IMR-90 (cell line): ENCODE measurements around the gene OTUD4. TPM values are rescaled to one million over a fixed set of nuclear protein-coding genes. Genes with fewer than 3 reads are reported as not detected.

Source experiments
- ATAC-seq: fragments of 200-7000 bp; cut with Tn5 transposase; 2 replicates; pipeline ENCODE4 v1.9.1; 2020; ENCODE audit warnings: low read depth, mild to moderate bottlenecking, moderate library complexity
- BruUV-seq: library from RNA; stranded (reverse); fragments of 400-500 nt; replicated peaks from 2 replicates; lab custom pipeline; 2021; lab: Mats Ljungman, UMichigan
- CTCF ChIA-PET: fragments of 300-600 bp; formaldehyde crosslinking; extraction: SDS; loops from one replicate; lab custom pipeline; 2021; ENCODE audit warnings: antibody characterized with exemption; lab: Yijun Ruan, JAX
- POLR2A ChIA-PET: fragments of 300-600 bp; sonication (Branson Sonifier 250); formaldehyde crosslinking; loops from one replicate; lab custom pipeline; 2022; ENCODE audit warnings: antibody characterized with exemption; ENCODE audit not compliant: unreplicated experiment; lab: Charles Lee
- DNase-seq: peaks from one replicate; pipeline ENCODE4 v3.0.0; 2013
- H2AFZ ChIP-seq: replicated peaks from 2 replicates; pipeline ENCODE3; 2013; ENCODE audit warnings: low read length, mild to moderate bottlenecking; ENCODE audit not compliant: poor library complexity
- H2AK5ac ChIP-seq: 2 replicates; pipeline ENCODE4 v1.6.1; 2013; ENCODE audit warnings: low read depth, low read length, inconsistent platforms
- H2AK9ac ChIP-seq: replicated peaks from 2 replicates; pipeline ENCODE3; 2013; ENCODE audit warnings: mild to moderate bottlenecking, low read depth, low read length, moderate library complexity; ENCODE audit not compliant: poor library complexity
- H2BK120ac ChIP-seq: 2 replicates; pipeline ENCODE4 v1.6.1; 2013; ENCODE audit warnings: low read depth, low read length, inconsistent platforms
- H2BK15ac ChIP-seq: 3 replicates; pipeline ENCODE4 v1.6.1; 2013; ENCODE audit warnings: low read depth, low read length, inconsistent platforms
- H2BK20ac ChIP-seq: 2 replicates; pipeline ENCODE4 v1.6.1; 2013; ENCODE audit warnings: low read depth, mild to moderate bottlenecking, inconsistent platforms, low read length, moderate library complexity
- H2BK5ac ChIP-seq: 2 replicates; pipeline ENCODE4 v1.6.1; 2013; ENCODE audit warnings: mild to moderate bottlenecking, low read depth, low read length, inconsistent platforms; ENCODE audit not compliant: poor library complexity, severe bottlenecking
- H3K14ac ChIP-seq: replicated peaks from 2 replicates; pipeline ENCODE4 v1.6.1; 2013; ENCODE audit warnings: low read depth, low read length, inconsistent platforms
- H3K18ac ChIP-seq: 2 replicates; pipeline ENCODE4 v1.6.1; 2013; ENCODE audit warnings: low read depth, low read length, control low read depth
- H3K23ac ChIP-seq: 2 replicates; pipeline ENCODE4 v1.6.1; 2013; ENCODE audit warnings: low read depth, low read length, inconsistent platforms
- H3K27ac ChIP-seq: 2 replicates; pipeline ENCODE4 v1.5.1; 2013; ENCODE audit warnings: mild to moderate bottlenecking, control low read depth, low read length; ENCODE audit not compliant: insufficient read depth
- H3K27me3 ChIP-seq: 2 replicates; pipeline ENCODE4 v1.6.1; 2013; ENCODE audit warnings: low read length; ENCODE audit not compliant: control insufficient read depth, insufficient read depth
- H3K36me3 ChIP-seq: 2 replicates; pipeline ENCODE4 v1.6.1; 2013; ENCODE audit warnings: low read length, mixed read lengths; ENCODE audit not compliant: control insufficient read depth, insufficient read depth
- H3K4ac ChIP-seq: 2 replicates; pipeline ENCODE4 v1.6.1; 2013; ENCODE audit warnings: low read depth, low read length, inconsistent platforms
- H3K4me1 ChIP-seq: 2 replicates; pipeline ENCODE4 v1.6.1; 2013; ENCODE audit warnings: low read length, mixed read lengths; ENCODE audit not compliant: control insufficient read depth, insufficient read depth
- H3K4me2 ChIP-seq: 2 replicates; pipeline ENCODE4 v1.6.1; 2013; ENCODE audit warnings: low read depth, mild to moderate bottlenecking, control low read depth, low read length, moderate library complexity
- H3K4me3 ChIP-seq: 2 replicates; pipeline ENCODE4 v1.5.1; 2013; ENCODE audit warnings: low read depth, mild to moderate bottlenecking, control low read depth, low read length, moderate library complexity; ENCODE audit not compliant: insufficient read depth
- H3K56ac ChIP-seq: 2 replicates; pipeline ENCODE4 v1.6.1; 2013; ENCODE audit warnings: low read length, inconsistent platforms; ENCODE audit not compliant: insufficient read depth; ENCODE audit errors: extremely low read depth
- H3K79me1 ChIP-seq, 2 experiments: 2 replicates each; pipeline ENCODE4 v1.6.1; 2013; ENCODE audit warnings: low read length in 2 of 2, inconsistent platforms in 1 of 2, low read depth in 1 of 2
- H3K9ac ChIP-seq: 2 replicates; pipeline ENCODE4 v1.6.1; 2013; ENCODE audit warnings: low read depth, low read length, control low read depth
- H3K9me1 ChIP-seq: 2 replicates; pipeline ENCODE4 v1.6.1; 2013; ENCODE audit warnings: low read length, inconsistent platforms; ENCODE audit not compliant: insufficient read depth
- H3K9me3 ChIP-seq: 2 replicates; pipeline ENCODE4 v1.6.1; 2013; ENCODE audit warnings: low read length; ENCODE audit not compliant: control insufficient read depth, insufficient read depth
- H4K20me1 ChIP-seq: 2 replicates; pipeline ENCODE4 v1.6.1; 2013; ENCODE audit warnings: low read length, inconsistent platforms; ENCODE audit not compliant: insufficient read depth
- H4K5ac ChIP-seq: 2 replicates; pipeline ENCODE4 v1.6.1; 2013; ENCODE audit warnings: mild to moderate bottlenecking, low read depth, low read length, control low read depth
- H4K8ac ChIP-seq, 2 experiments: 2 replicates each; pipeline ENCODE4 v1.6.1; 2013; ENCODE audit warnings: low read depth in 2 of 2, low read length in 2 of 2, control low read depth in 1 of 2, inconsistent platforms in 1 of 2
- H4K91ac ChIP-seq: 2 replicates; pipeline ENCODE4 v1.6.1; 2013; ENCODE audit warnings: low read depth, low read length, inconsistent platforms; ENCODE audit not compliant: insufficient read depth
- BHLHE40 ChIP-seq: fragments of 150-350 bp; IDR thresholded peaks from 2 replicates; pipeline ENCODE4 v1.6.1; 2016; ENCODE audit warnings: mild to moderate bottlenecking, low read depth, low read length
- ELK1 ChIP-seq: fragments of 150-350 bp; IDR thresholded peaks from 2 replicates; pipeline ENCODE4 v1.6.1; 2016; ENCODE audit warnings: low read depth, mild to moderate bottlenecking, low read length, moderate library complexity, borderline replicate concordance
- FOS ChIP-seq: fragments of 150-350 bp; IDR thresholded peaks from 2 replicates; pipeline ENCODE4 v1.6.1; 2016; ENCODE audit warnings: low read depth, low read length
- MAZ ChIP-seq: IDR thresholded peaks from 2 replicates; pipeline ENCODE4 v1.6.1; 2012; ENCODE audit warnings: low read depth, mild to moderate bottlenecking, low read length, improper control_type of control experiment, moderate library complexity, borderline replicate concordance
- MXI1 ChIP-seq: IDR thresholded peaks from 2 replicates; pipeline ENCODE4 v1.6.1; 2012; ENCODE audit warnings: low read depth, mild to moderate bottlenecking, low read length, moderate library complexity, borderline replicate concordance
- NFE2L2 ChIP-seq: fragments of 150-350 bp; IDR thresholded peaks from 2 replicates; pipeline ENCODE4 v1.6.1; 2016; ENCODE audit warnings: low read depth, mild to moderate bottlenecking, low read length
- POLR2A ChIP-seq: IDR thresholded peaks from 2 replicates; pipeline ENCODE4 v1.6.1; 2012; ENCODE audit warnings: mild to moderate bottlenecking, low read depth, low read length
- RAD21 ChIP-seq: IDR thresholded peaks from 2 replicates; pipeline ENCODE4 v1.6.1; 2012; ENCODE audit warnings: low read length, improper control_type of control experiment
- RFX5 ChIP-seq: IDR thresholded peaks from 2 replicates; pipeline ENCODE4 v1.8.0; 2012; ENCODE audit warnings: low read depth, mild to moderate bottlenecking, low read length, moderate library complexity
- USF2 ChIP-seq: fragments of 150-350 bp; IDR thresholded peaks from 2 replicates; pipeline ENCODE4 v1.6.1; 2017; ENCODE audit warnings: mild to moderate bottlenecking, antibody characterized with exemption, low read length, low read depth
- WGBS, 2 experiments: methylation state at CpG; one replicate each; pipeline versions ENCODE4 v1.1.5 to v1.1.7; 2013; ENCODE audit warnings: missing lambda C conversion rate in 2 of 2; ENCODE audit not compliant: insufficient read length in 1 of 2; ENCODE audit errors: extremely low coverage in 2 of 2; 5-methylcytosine and 5-hydroxymethylcytosine counted together
- dilution Hi-C: fragments of 300-500 bp; cut with HindIII; formaldehyde crosslinking; loops from one replicate; pipeline ENCODE4 v1.14.3; 2018; ENCODE audit warnings: low sequenced_read_pairs; ENCODE audit not compliant: unreplicated experiment
- in situ Hi-C: fragments of 300-500 bp; cut with MboI; formaldehyde crosslinking; loops from 3 replicates; pipeline ENCODE4 v1.14.3; 2019; ENCODE audit warnings: low sequenced_read_pairs, inconsistent platforms, mixed read lengths
- intact Hi-C: fragments of 100-400 bp; cut with micrococcal nuclease; formaldehyde crosslinking; loops from 2 replicates; pipeline ENCODE4 v1.10.0; 2022
- polyA plus RNA-seq, 3 experiments: library from polyadenylated mRNA; depleted of rRNA; stranded (reverse); fragments of >200 nt; gene quantifications; 2 replicates each; pipeline ENCODE4 v1.2.3, GENCODE V29; 2012; ENCODE audit warnings: low replicate concordance in 1 of 3
- total RNA-seq: library from RNA; depleted of rRNA; stranded (reverse); fragments of >200 nt; gene quantifications from 2 replicates; pipeline ENCODE4 v1.2.3, GENCODE V29; 2012

Gene OTUD4
- total and polyA plus RNA-seq, 2 of the 4 experiments (the other 2 are of a cell fraction), result 11.0 to 12.4 TPM

- intact Hi-C loops (no loop called here), dilution Hi-C loops (no loop called here), in situ Hi-C loops (no loop called here)
- ChIA-PET CTCF (no interaction called here), POLR2A (no interaction called here)
- TF ChIP-seq FOS (no peak), ELK1 (no peak), MAZ (no peak), RAD21 (no peak), POLR2A (no peak), RFX5 (no peak), USF2 (no peak), MXI1 (no peak), BHLHE40 (no peak), NFE2L2 (no peak)
- Histone ChIP-seq H3K56ac (no peak overlapping the region), H4K8ac (no peak overlapping the region), H3K36me3 (no peaks in the 10 kb centered on the region), H3K79me1 (no peaks in the 10 kb centered on the region), H3K4ac (no peak overlapping the region), H3K14ac (no peak overlapping the region), H3K27me3 (peaks cover 2% of the 10 kb centered on the region; the same call in 1 of the 2 replicates), H3K9me3 (no peaks in the 10 kb centered on the region), H2BK5ac (no peak overlapping the region), H3K18ac (no peak overlapping the region), H3K23ac (no peak overlapping the region), H2BK20ac (no peak overlapping the region), H4K20me1 (no peaks in the 10 kb centered on the region), H2BK120ac (no peak overlapping the region), H3K4me2 (no peak overlapping the region), H3K4me1 (no peaks in the 10 kb centered on the region), H4K91ac (no peak overlapping the region), H2BK15ac (no peak overlapping the region), H2AK5ac (no peak overlapping the region), H3K4me3 (no peak overlapping the region), H3K9ac (no peak overlapping the region), H3K27ac (no peak overlapping the region), H2AFZ (no peak overlapping the region), H3K9me1 (no peaks in the 10 kb centered on the region), H2AK9ac (no peak overlapping the region), H4K5ac (no peak overlapping the region)
- 100% methylated on average over 2 of the region's 3 CpGs; no CpG with 5 or more reads in 1 of the 2 experiments for WGBS, 2 experiments
- no TSS peak for BruUV-seq
- ATAC-seq, result no peak
- no peak for DNase-seq
Measured at GRCh38 chr4:145186729-145187128, 6.3 kb upstream of the OTUD4 start.
